GM04503 (cell line): Measurements from ENCODE around the gene IQCM.
A peak's percentile ranks its signal among the peaks of the same experiment; 100 is the strongest.

ENCODE experiments used
- DNase-seq: peaks from one replicate; pipeline ENCODE4 v3.0.0-alpha.2; 2012; ENCODE audit warnings: low read depth

IQCM gene

GRCh38 chr4:149815743-149816142 is at the start of gene IQCM:
Gene IQCM, minus strand, starts transcription at chr4:149815843. Its CDS starts 73,152 bp downstream, at chr4:149742691.
- DNase-seq, result no peak

- DNase-seq, result no peak
Observed at GRCh38 chr4:149857446-149857845, 41.8 kb upstream of the IQCM start.

GRCh38 chr4:149845743-149846142 is 30.1 kb upstream of the IQCM start:
- no peak for DNase-seq

GRCh38 chr4:149841686-149842085 is 26.0 kb upstream of the IQCM start:
- DNase-seq, result peak; percentile 3

- DNase-seq, result no peak
Observed at GRCh38 chr4:149838036-149838435, 22.4 kb upstream of the IQCM start.

- DNase-seq, result peak; percentile 25
Observed at GRCh38 chr4:149836546-149836945, 20.9 kb upstream of the IQCM start.

GRCh38 chr4:149835280-149835679 is 19.6 kb upstream of the IQCM start:
- DNase-seq, result no peak

- DNase-seq, result no peak
Observed at GRCh38 chr4:149831656-149832208, 16.1 kb upstream of the IQCM start.

- DNase-seq, result no peak
Observed at GRCh38 chr4:149830823-149831222, 15.2 kb upstream of the IQCM start.

GRCh38 chr4:149825336-149825735 is 9.7 kb upstream of the IQCM start:
- DNase-seq, result no peak

GRCh38 chr4:149823769-149824221 is 8.2 kb upstream of the IQCM start:
- DNase-seq, result peak; percentile 93

- peak; percentile 16 for DNase-seq
Observed at GRCh38 chr4:149801416-149801815, 14.2 kb downstream of the IQCM start.

GRCh38 chr4:149799546-149799945 is 16.1 kb downstream of the IQCM start:
- no peak for DNase-seq

- DNase-seq, result no peak
Observed at GRCh38 chr4:149796381-149796780, 19.3 kb downstream of the IQCM start.

- DNase-seq, result no peak
Observed at GRCh38 chr4:149795256-149795655, 20.4 kb downstream of the IQCM start.

GRCh38 chr4:149794352-149794751 is 21.3 kb downstream of the IQCM start:
- DNase-seq, result no peak

- no peak for DNase-seq
Observed at GRCh38 chr4:149793459-149793858, 22.2 kb downstream of the IQCM start.

- no peak for DNase-seq
Observed at GRCh38 chr4:149791851-149792250, 23.8 kb downstream of the IQCM start.

GRCh38 chr4:149790172-149790907 is 25.3 kb downstream of the IQCM start:
- DNase-seq, result no peak

GRCh38 chr4:149788300-149788699 is 27.3 kb downstream of the IQCM start:
- no peak for DNase-seq

- DNase-seq, result peak; percentile 45
Observed at GRCh38 chr4:149785696-149786431, 29.8 kb downstream of the IQCM start.

GRCh38 chr4:149784018-149784417 is 31.6 kb downstream of the IQCM start:
- DNase-seq, result no peak

GRCh38 chr4:149781150-149781549 is 34.5 kb downstream of the IQCM start:
- DNase-seq, result peak; percentile 22
